Amygdala (tissue), 56 donors: Measurements from ENCODE around the gene PATE2.

Experiments
- DNase-seq, 56 donors: peaks; one replicate each; lab custom pipeline; 2025; lab: John Stamatoyannopoulos, UW

Gene PATE2

GRCh38 chr11:125778728-125779127, at the start of gene PATE2:
Gene PATE2 (minus strand): TSS chr11:125778828. CDS start chr11:125778773, 55 bp downstream.
- DNase-seq: no peak

GRCh38 chr11:125807909-125808308, 29.3 kb upstream of the PATE2 start:
- no peak for DNase-seq

GRCh38 chr11:125802387-125802786, 23.8 kb upstream of the PATE2 start:
- DNase-seq: no peak

GRCh38 chr11:125799808-125800207, 21.2 kb upstream of the PATE2 start:
- DNase-seq: no peak

GRCh38 chr11:125797641-125798040, 19.0 kb upstream of the PATE2 start:
- DNase-seq: no peak

GRCh38 chr11:125790825-125791224, 12.2 kb upstream of the PATE2 start:
- no peak for DNase-seq

GRCh38 chr11:125787827-125788226, 9.2 kb upstream of the PATE2 start, which contains the start of gene PATE3:
Gene PATE3 (plus strand): TSS chr11:125788127. CDS start chr11:125788152, 25 bp downstream.
- no peak for DNase-seq

- no peak for DNase-seq
Measured at GRCh38 chr11:125784678-125785077, 6.0 kb upstream of the PATE2 start.

GRCh38 chr11:125777309-125777708, 1.3 kb downstream of the PATE2 start:
- DNase-seq: no peak

- DNase-seq: no peak
Measured at GRCh38 chr11:125773516-125773915, 5.1 kb downstream of the PATE2 start.

GRCh38 chr11:125772834-125773505, 5.7 kb downstream of the PATE2 start:
- DNase-seq: no peak

GRCh38 chr11:125770583-125770982, 8.0 kb downstream of the PATE2 start:
- DNase-seq: no peak

- DNase-seq: no peak
Measured at GRCh38 chr11:125768336-125769046, 10.1 kb downstream of the PATE2 start.

GRCh38 chr11:125766251-125766650, 12.4 kb downstream of the PATE2 start:
- DNase-seq: no peak

- DNase-seq: no peak
Measured at GRCh38 chr11:125763483-125763882, 15.1 kb downstream of the PATE2 start.

GRCh38 chr11:125762445-125762844, 16.2 kb downstream of the PATE2 start:
- no peak for DNase-seq

- no peak for DNase-seq
Measured at GRCh38 chr11:125756050-125756449, 22.6 kb downstream of the PATE2 start.

- DNase-seq: no peak
Measured at GRCh38 chr11:125750629-125751028, 28.0 kb downstream of the PATE2 start.

- DNase-seq: no peak
Measured at GRCh38 chr11:125745979-125746378, 32.6 kb downstream of the PATE2 start, which contains the start of gene PATE1. Gene PATE1 (plus strand): TSS chr11:125746279. CDS start chr11:125746305, 26 bp downstream.

- DNase-seq: no peak
Measured at GRCh38 chr11:125743681-125744080, 34.9 kb downstream of the PATE2 start.

GRCh38 chr11:125740617-125741016, 38.0 kb downstream of the PATE2 start:
- DNase-seq: no peak

GRCh38 chr11:125728969-125729368, 49.7 kb downstream of the PATE2 start:
- no peak for DNase-seq
